Natural killer cell treated with Interleukin-12 subunit alpha and Interleukin-12 subunit beta and Interleukin-15 and Interleukin-18, amount 100 ng/mL, for 72 hours (primary cell): ENCODE results near the gene SNX15. TPM values are rescaled to one million over a fixed set of nuclear protein-coding genes. Genes with fewer than 3 reads are reported as not detected.

ENCODE experiments used
- ATAC-seq, 2 donors: fragments of 150-1000 bp; cut with Tn5 transposase in 1 of 2; sonication (Bioruptor Pico), chemical (Tn5 transposase) in 1 of 2; 2 replicates each; pipeline ENCODE4 v1.10.0; 2021
- DNase-seq: peaks from one replicate; pipeline ENCODE4 v3.0.0; 2022; ENCODE audit warnings: low spot score
- H3K27ac Mint-ChIP-seq, 2 donors: 1 replicate in 1 of 2; 2 replicates in 1 of 2; pipeline ENCODE4 v1.8.0; 2022; ENCODE audit warnings: mixed read lengths in 2 of 2, mild to moderate bottlenecking in 1 of 2, moderate library complexity in 1 of 2
- H3K27me3 Mint-ChIP-seq, 2 donors: 1 replicate in 1 of 2; 2 replicates in 1 of 2; pipeline ENCODE4 v1.8.0; 2022; ENCODE audit warnings: mixed read lengths in 2 of 2
- H3K36me3 Mint-ChIP-seq: one replicate; pipeline ENCODE4 v1.8.0; 2022; ENCODE audit warnings: mixed read lengths
- H3K4me1 Mint-ChIP-seq, 2 donors: 1 replicate in 1 of 2; 2 replicates in 1 of 2; pipeline ENCODE4 v1.8.0; 2022; ENCODE audit warnings: low read depth in 2 of 2, mixed read lengths in 2 of 2, mild to moderate bottlenecking in 1 of 2
- H3K4me3 Mint-ChIP-seq: one replicate; pipeline ENCODE4 v1.8.0; 2022; ENCODE audit warnings: mixed read lengths
- H3K9me3 Mint-ChIP-seq: 2 replicates; pipeline ENCODE4 v1.8.0; 2022; ENCODE audit warnings: mixed read lengths
- total RNA-seq, 2 donors: library from RNA; stranded (reverse); gene quantifications; one replicate each; pipeline ENCODE4 v1.2.3, GENCODE V29; 2022

SNX15 gene
- total RNA-seq, 2 donors from 2014 or later: 14.1 to 28.2 TPM

- H3K27ac Mint-ChIP-seq: no peak overlapping the region
- DNase-seq: no peak
- peaks cover 0 to 6% of the 10 kb centered on the region in 2 donors for H3K4me1 Mint-ChIP-seq
- H3K27me3 Mint-ChIP-seq: peaks cover 0 to 8% of the 10 kb centered on the region in 2 donors
- no peaks in the 10 kb centered on the region for H3K36me3 Mint-ChIP-seq
- ATAC-seq: no peak
- no peaks in the 10 kb centered on the region for H3K9me3 Mint-ChIP-seq
- H3K4me3 Mint-ChIP-seq: no peak overlapping the region
These were observed 28.3 kb downstream of the SNX15 start for GRCh38 chr11:65055538-65055937.

- H3K4me1 Mint-ChIP-seq: peaks cover 0 to 6% of the 10 kb centered on the region in 2 donors
- no peak overlapping the region for H3K27ac Mint-ChIP-seq
- no peaks in the 10 kb centered on the region for H3K36me3 Mint-ChIP-seq
- H3K4me3 Mint-ChIP-seq: no peak overlapping the region
- DNase-seq (no peak), ATAC-seq (no peak)
- no peaks in the 10 kb centered on the region for H3K9me3 Mint-ChIP-seq
- peaks cover 0 to 11% of the 10 kb centered on the region in 2 donors for H3K27me3 Mint-ChIP-seq
These were observed 29.8 kb downstream of the SNX15 start for GRCh38 chr11:65056999-65057398.

- Mint-ChIP-seq H3K27ac (no peak overlapping the region), H3K36me3 (no peaks in the 10 kb centered on the region), H3K27me3 (peaks cover 0 to 15% of the 10 kb centered on the region in 2 donors), H3K4me3 (no peak overlapping the region), H3K4me1 (peaks cover 0 to 6% of the 10 kb centered on the region in 2 donors), H3K9me3 (no peaks in the 10 kb centered on the region)
- ATAC-seq (peak in 1 of 2 donors; percentile 21), DNase-seq (no peak)
These were observed 30.3 kb downstream of the SNX15 start for GRCh38 chr11:65057526-65057925.

GRCh38 chr11:65058012-65058411 is 30.8 kb downstream of the SNX15 start:
- DNase-seq (no peak), ATAC-seq (no peak)
- H3K36me3 Mint-ChIP-seq: no peaks in the 10 kb centered on the region
- peaks cover 0 to 15% of the 10 kb centered on the region in 2 donors for H3K27me3 Mint-ChIP-seq
- no peak overlapping the region for H3K27ac Mint-ChIP-seq
- peaks cover 0 to 6% of the 10 kb centered on the region in 2 donors for H3K4me1 Mint-ChIP-seq
- no peak overlapping the region for H3K4me3 Mint-ChIP-seq
- no peaks in the 10 kb centered on the region for H3K9me3 Mint-ChIP-seq

GRCh38 chr11:65058419-65059054 is 31.3 kb downstream of the SNX15 start, which contains the start of gene NAALADL1:
Gene NAALADL1 (minus strand): TSS chr11:65058553. CDS start chr11:65058521, 32 bp downstream.
- DNase-seq (no peak), ATAC-seq (peak in 1 of 2 donors; percentile 21)
- Mint-ChIP-seq H3K27ac (no peak within 1 kb of the TSS), H3K4me1 (peaks cover 0 to 6% of the 10 kb centered on the region in 2 donors), H3K4me3 (no peak within 1 kb of the TSS), H3K27me3 (peaks cover 0 to 15% of the 10 kb centered on the region in 2 donors), H3K36me3 (no peaks in the 10 kb centered on the region), H3K9me3 (no peaks in the 10 kb centered on the region)

GRCh38 chr11:65059523-65059922 is 32.3 kb downstream of the SNX15 start:
- DNase-seq (no peak), ATAC-seq (no peak)
- no peak overlapping the region for H3K27ac Mint-ChIP-seq
- H3K9me3 Mint-ChIP-seq: no peaks in the 10 kb centered on the region
- no peaks in the 10 kb centered on the region for H3K4me1 Mint-ChIP-seq
- peaks cover 0 to 9% of the 10 kb centered on the region in 2 donors for H3K27me3 Mint-ChIP-seq
- H3K36me3 Mint-ChIP-seq: no peaks in the 10 kb centered on the region
- no peak overlapping the region for H3K4me3 Mint-ChIP-seq

GRCh38 chr11:65059959-65060824 is 33.0 kb downstream of the SNX15 start:
- Mint-ChIP-seq H3K4me1 (no peaks in the 10 kb centered on the region), H3K27me3 (peaks cover 0 to 9% of the 10 kb centered on the region in 2 donors), H3K9me3 (no peaks in the 10 kb centered on the region), H3K36me3 (no peaks in the 10 kb centered on the region), H3K4me3 (no peak overlapping the region), H3K27ac (no peak overlapping the region)
- DNase-seq: no peak
- ATAC-seq: no peak

- DNase-seq (no peak), ATAC-seq (no peak)
- H3K27me3 Mint-ChIP-seq: peaks cover 0 to 7% of the 10 kb centered on the region in 2 donors
- H3K4me1 Mint-ChIP-seq: no peaks in the 10 kb centered on the region
- H3K36me3 Mint-ChIP-seq: no peaks in the 10 kb centered on the region
- no peak overlapping the region for H3K4me3 Mint-ChIP-seq
- no peaks in the 10 kb centered on the region for H3K9me3 Mint-ChIP-seq
- no peak overlapping the region for H3K27ac Mint-ChIP-seq
These were observed 33.7 kb downstream of the SNX15 start for GRCh38 chr11:65060913-65061408.

GRCh38 chr11:65063532-65063931 is 36.3 kb downstream of the SNX15 start:
- H3K27ac Mint-ChIP-seq: no peak overlapping the region
- no peak for ATAC-seq
- no peaks in the 10 kb centered on the region for H3K9me3 Mint-ChIP-seq
- H3K4me1 Mint-ChIP-seq: no peaks in the 10 kb centered on the region
- no peaks in the 10 kb centered on the region for H3K36me3 Mint-ChIP-seq
- H3K27me3 Mint-ChIP-seq: peaks cover 0 to 7% of the 10 kb centered on the region in 2 donors
- H3K4me3 Mint-ChIP-seq: no peak overlapping the region
- DNase-seq: no peak

- Mint-ChIP-seq H3K36me3 (no peaks in the 10 kb centered on the region), H3K9me3 (no peaks in the 10 kb centered on the region), H3K27ac (no peak overlapping the region), H3K27me3 (peaks cover 0 to 7% of the 10 kb centered on the region in 2 donors), H3K4me3 (no peak overlapping the region), H3K4me1 (no peaks in the 10 kb centered on the region)
- DNase-seq: no peak
- no peak for ATAC-seq
These were observed 37.6 kb downstream of the SNX15 start for GRCh38 chr11:65064847-65065240.

- DNase-seq: no peak
- H3K27ac Mint-ChIP-seq: no peak overlapping the region
- H3K9me3 Mint-ChIP-seq: no peaks in the 10 kb centered on the region
- H3K36me3 Mint-ChIP-seq: no peaks in the 10 kb centered on the region
- no peaks in the 10 kb centered on the region for H3K4me1 Mint-ChIP-seq
- H3K27me3 Mint-ChIP-seq: peaks cover 0 to 7% of the 10 kb centered on the region in 2 donors
- H3K4me3 Mint-ChIP-seq: no peak overlapping the region
- no peak for ATAC-seq
These were observed 38.6 kb downstream of the SNX15 start for GRCh38 chr11:65065851-65066250.

GRCh38 chr11:65066315-65066714 is 39.1 kb downstream of the SNX15 start:
- Mint-ChIP-seq H3K4me3 (no peak overlapping the region), H3K36me3 (no peaks in the 10 kb centered on the region), H3K27ac (no peak overlapping the region), H3K27me3 (peaks cover 0 to 4% of the 10 kb centered on the region in 2 donors), H3K4me1 (no peaks in the 10 kb centered on the region), H3K9me3 (no peaks in the 10 kb centered on the region)
- DNase-seq (no peak), ATAC-seq (no peak)

- Mint-ChIP-seq H3K4me3 (no peak overlapping the region), H3K27ac (no peak overlapping the region), H3K36me3 (no peaks in the 10 kb centered on the region), H3K9me3 (no peaks in the 10 kb centered on the region), H3K4me1 (no peaks in the 10 kb centered on the region), H3K27me3 (peaks cover 0 to 4% of the 10 kb centered on the region in 2 donors)
- no peak for ATAC-seq
- no peak for DNase-seq
These were observed 39.6 kb downstream of the SNX15 start for GRCh38 chr11:65066805-65067291.

GRCh38 chr11:65067446-65067845 is 40.2 kb downstream of the SNX15 start:
- DNase-seq: no peak
- no peak overlapping the region for H3K4me3 Mint-ChIP-seq
- H3K9me3 Mint-ChIP-seq: no peaks in the 10 kb centered on the region
- no peak for ATAC-seq
- no peak overlapping the region for H3K27ac Mint-ChIP-seq
- no peaks in the 10 kb centered on the region for H3K4me1 Mint-ChIP-seq
- no peaks in the 10 kb centered on the region for H3K36me3 Mint-ChIP-seq
- H3K27me3 Mint-ChIP-seq: peaks cover 0 to under 1% of the 10 kb centered on the region in 2 donors
